Measurements from ENCODE around the gene NBPF11. TPM values are rescaled to one million over a fixed set of nuclear protein-coding genes. Genes with fewer than 3 reads are reported as not detected.
A peak's percentile ranks its signal among the peaks of the same experiment; 100 is the strongest.
"Not testable (repeated sequence)": the region's sequence is repeated elsewhere in the genome, so short reads cannot be mapped to it uniquely, and the experiment has no call there.

Gene NBPF11
- total and polyA plus RNA-seq, 7 experiments from 2014 or later = 2.6 to 37.8 (median 29.0) TPM

DNA sequence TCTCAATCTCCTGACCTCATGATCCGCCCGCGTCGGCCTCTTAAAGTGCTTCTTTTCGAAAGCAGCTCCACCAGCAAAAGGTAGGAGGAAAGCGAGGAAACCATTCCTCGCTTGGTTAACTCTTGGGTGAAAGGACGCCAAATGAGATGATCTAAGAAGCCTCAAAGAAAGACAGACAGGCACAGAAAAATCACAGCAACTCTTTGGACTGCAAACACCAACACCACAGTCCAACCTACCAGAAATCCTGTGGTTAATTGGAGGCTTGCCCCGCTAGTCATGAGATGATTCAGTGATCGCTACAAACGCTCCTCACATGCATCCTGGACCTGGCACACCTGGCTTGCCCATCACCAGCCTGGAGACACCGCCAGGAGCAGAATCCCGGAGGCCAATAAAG, 1.1 kb downstream of the NBPF11 start:
- H3K4me1 Mint-ChIP-seq = peaks cover 6 to 17% (median 12%) of the 10 kb centered on the region in 7 donors
- peak overlapping the region; percentile 70 for H3K27ac ChIP-seq (ENCODE audit: low read depth, low read length)
- intact Hi-C loops (cut with micrococcal nuclease) = not testable (repeated sequence)

GRCh38 chr1:148150014-148150413, 2.1 kb downstream of the NBPF11 start:
- H3K9me3 Mint-ChIP-seq; H3K4me1 ChIP-seq (ENCODE audit: control insufficient read depth in 2 of 2, insufficient read depth in 2 of 2, low read length in 2 of 2); CTCF ChIA-PET; H3K36me3 ChIP-seq (ENCODE audit: control insufficient read depth in 2 of 3, insufficient read depth in 3 of 3, low read length in 3 of 3); POLR2A ChIA-PET; ATAC-seq; H3K9me3 ChIP-seq (ENCODE audit: control insufficient read depth in 2 of 3, low read length in 3 of 3); H3K27ac ChIP-seq (ENCODE audit: low read depth, low read length); H3K4me3 ChIP-seq (ENCODE audit: low read length); H3K27me3 ChIP-seq (ENCODE audit: control insufficient read depth in 2 of 2, insufficient read depth in 2 of 2, low read length in 2 of 2); DNase-seq; H3K27ac Mint-ChIP-seq; intact Hi-C loops (cut with micrococcal nuclease); H3K36me3 Mint-ChIP-seq; H3K27me3 Mint-ChIP-seq: not testable (repeated sequence)
- H3K4me3 Mint-ChIP-seq = peak overlapping the region in 1 of 10 donors; percentile 90
- peaks cover 2 to 10% (median 8%) of the 10 kb centered on the region in 7 donors for H3K4me1 Mint-ChIP-seq

More for the DNA sequence above, 1.1 kb downstream of the NBPF11 start:
- POLR2A ChIA-PET; ATAC-seq; H3K27me3 Mint-ChIP-seq; CTCF ChIA-PET; DNase-seq; H3K9me3 ChIP-seq (ENCODE audit: control insufficient read depth in 2 of 3, low read length in 3 of 3); H3K36me3 Mint-ChIP-seq; H3K4me1 ChIP-seq (ENCODE audit: control insufficient read depth in 2 of 2, insufficient read depth in 2 of 2, low read length in 2 of 2); H3K9me3 Mint-ChIP-seq; H3K27me3 ChIP-seq (ENCODE audit: control insufficient read depth in 2 of 2, insufficient read depth in 2 of 2, low read length in 2 of 2); H3K36me3 ChIP-seq (ENCODE audit: control insufficient read depth in 2 of 3, insufficient read depth in 3 of 3, low read length in 3 of 3): not testable (repeated sequence)
- H3K4me3 ChIP-seq (ENCODE audit: low read length) = peak overlapping the region; percentile 79
- peak overlapping the region; percentile 79 to 98 (median 97) for H3K4me3 Mint-ChIP-seq
- peak overlapping the region in 3 of 9 donors; percentile 51 to 67 (median 59) for H3K27ac Mint-ChIP-seq

- H3K9me3 ChIP-seq (ENCODE audit: control insufficient read depth in 2 of 3, low read length in 3 of 3); ATAC-seq; H3K36me3 Mint-ChIP-seq; H3K4me3 Mint-ChIP-seq; H3K4me1 ChIP-seq (ENCODE audit: control insufficient read depth in 2 of 2, insufficient read depth in 2 of 2, low read length in 2 of 2); CTCF ChIA-PET; H3K27me3 Mint-ChIP-seq; H3K4me3 ChIP-seq (ENCODE audit: low read length); POLR2A ChIA-PET; H3K27ac ChIP-seq (ENCODE audit: low read depth, low read length); H3K9me3 Mint-ChIP-seq; H3K36me3 ChIP-seq (ENCODE audit: control insufficient read depth in 2 of 3, insufficient read depth in 3 of 3, low read length in 3 of 3); H3K27me3 ChIP-seq (ENCODE audit: control insufficient read depth in 2 of 2, insufficient read depth in 2 of 2, low read length in 2 of 2); intact Hi-C loops (cut with micrococcal nuclease); H3K27ac Mint-ChIP-seq; DNase-seq: not testable (repeated sequence)
- H3K4me1 Mint-ChIP-seq = peaks cover 2 to 10% (median 8%) of the 10 kb centered on the region in 7 donors
Measured at GRCh38 chr1:148149050-148149815, 2.8 kb downstream of the NBPF11 start.

GRCh38 chr1:148147052-148147838, 4.8 kb downstream of the NBPF11 start:
- POLR2A ChIA-PET; H3K27ac ChIP-seq (ENCODE audit: low read depth, low read length); DNase-seq; H3K4me1 ChIP-seq (ENCODE audit: control insufficient read depth in 2 of 2, insufficient read depth in 2 of 2, low read length in 2 of 2); intact Hi-C loops (cut with micrococcal nuclease); H3K4me3 Mint-ChIP-seq; H3K27ac Mint-ChIP-seq; CTCF ChIA-PET; ATAC-seq; H3K9me3 Mint-ChIP-seq; H3K4me1 Mint-ChIP-seq; H3K4me3 ChIP-seq (ENCODE audit: low read length); H3K36me3 ChIP-seq (ENCODE audit: control insufficient read depth in 2 of 3, insufficient read depth in 3 of 3, low read length in 3 of 3); H3K9me3 ChIP-seq (ENCODE audit: control insufficient read depth in 2 of 3, low read length in 3 of 3); H3K36me3 Mint-ChIP-seq; H3K27me3 Mint-ChIP-seq; H3K27me3 ChIP-seq (ENCODE audit: control insufficient read depth in 2 of 2, insufficient read depth in 2 of 2, low read length in 2 of 2): not testable (repeated sequence)

- H3K4me3 Mint-ChIP-seq; H3K27ac Mint-ChIP-seq; intact Hi-C loops (cut with micrococcal nuclease); H3K27me3 ChIP-seq (ENCODE audit: control insufficient read depth in 2 of 2, insufficient read depth in 2 of 2, low read length in 2 of 2); H3K9me3 ChIP-seq (ENCODE audit: control insufficient read depth in 2 of 3, low read length in 3 of 3); DNase-seq; H3K36me3 ChIP-seq (ENCODE audit: control insufficient read depth in 2 of 3, insufficient read depth in 3 of 3, low read length in 3 of 3); H3K27ac ChIP-seq (ENCODE audit: low read depth, low read length); H3K9me3 Mint-ChIP-seq; POLR2A ChIA-PET; CTCF ChIA-PET; H3K4me3 ChIP-seq (ENCODE audit: low read length); H3K4me1 ChIP-seq (ENCODE audit: control insufficient read depth in 2 of 2, insufficient read depth in 2 of 2, low read length in 2 of 2); H3K27me3 Mint-ChIP-seq; ATAC-seq; H3K36me3 Mint-ChIP-seq; H3K4me1 Mint-ChIP-seq: not testable (repeated sequence)
Measured at GRCh38 chr1:148146191-148146997, 5.7 kb downstream of the NBPF11 start.

GRCh38 chr1:148143223-148143622, 8.9 kb downstream of the NBPF11 start:
- H3K9me3 ChIP-seq (ENCODE audit: control insufficient read depth in 2 of 3, low read length in 3 of 3); H3K36me3 ChIP-seq (ENCODE audit: control insufficient read depth in 2 of 3, insufficient read depth in 3 of 3, low read length in 3 of 3); H3K4me1 ChIP-seq (ENCODE audit: control insufficient read depth in 2 of 2, insufficient read depth in 2 of 2, low read length in 2 of 2); H3K4me1 Mint-ChIP-seq; H3K4me3 ChIP-seq (ENCODE audit: low read length); H3K4me3 Mint-ChIP-seq; DNase-seq; H3K36me3 Mint-ChIP-seq; POLR2A ChIA-PET; H3K27me3 ChIP-seq (ENCODE audit: control insufficient read depth in 2 of 2, insufficient read depth in 2 of 2, low read length in 2 of 2); H3K27ac Mint-ChIP-seq; intact Hi-C loops (cut with micrococcal nuclease); H3K9me3 Mint-ChIP-seq; H3K27ac ChIP-seq (ENCODE audit: low read depth, low read length); CTCF ChIA-PET; ATAC-seq; H3K27me3 Mint-ChIP-seq: not testable (repeated sequence)
